HG02981 (cell line): ENCODE data around the gene CYP4A22.
"Not testable (repeated sequence)": the region's sequence is repeated elsewhere in the genome, so short reads cannot be mapped to it uniquely, and the experiment has no call there.

Source experiments
- ATAC-seq: cut with Tn5 transposase; IDR thresholded peaks from one replicate; pipeline ENCODE4 v1.9.1; 2021; ENCODE audit warnings: mild to moderate bottlenecking, moderate library complexity; ENCODE audit not compliant: unreplicated experiment

CYP4A22 gene, protein sequence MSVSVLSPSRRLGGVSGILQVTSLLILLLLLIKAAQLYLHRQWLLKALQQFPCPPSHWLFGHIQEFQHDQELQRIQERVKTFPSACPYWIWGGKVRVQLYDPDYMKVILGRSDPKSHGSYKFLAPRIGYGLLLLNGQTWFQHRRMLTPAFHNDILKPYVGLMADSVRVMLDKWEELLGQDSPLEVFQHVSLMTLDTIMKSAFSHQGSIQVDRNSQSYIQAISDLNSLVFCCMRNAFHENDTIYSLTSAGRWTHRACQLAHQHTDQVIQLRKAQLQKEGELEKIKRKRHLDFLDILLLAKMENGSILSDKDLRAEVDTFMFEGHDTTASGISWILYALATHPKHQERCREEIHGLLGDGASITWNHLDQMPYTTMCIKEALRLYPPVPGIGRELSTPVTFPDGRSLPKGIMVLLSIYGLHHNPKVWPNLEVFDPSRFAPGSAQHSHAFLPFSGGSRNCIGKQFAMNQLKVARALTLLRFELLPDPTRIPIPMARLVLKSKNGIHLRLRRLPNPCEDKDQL

DNA sequence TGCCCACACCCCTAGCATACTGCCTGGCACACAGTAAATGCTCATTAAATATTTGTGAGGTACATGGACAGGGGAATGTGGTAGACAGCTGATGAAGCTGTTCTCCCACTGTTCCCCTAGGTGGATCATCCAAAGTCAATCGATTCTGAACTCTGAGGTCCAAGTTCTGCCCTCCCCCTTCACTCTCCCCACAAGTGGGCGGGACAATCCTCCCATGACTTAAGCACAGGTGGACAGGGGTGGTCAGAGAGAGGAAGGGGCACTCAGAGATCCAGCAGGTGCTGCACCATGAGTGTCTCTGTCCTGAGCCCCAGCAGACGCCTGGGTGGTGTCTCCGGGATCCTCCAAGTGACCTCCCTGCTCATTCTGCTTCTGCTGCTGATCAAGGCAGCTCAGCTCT lies at the start of gene CYP4A22:
TSS of gene CYP4A22 (plus strand) at position 244 of the 400 bp plus-strand sequence. CDS start at position 289, 45 bp downstream.
- ATAC-seq = no peak

GRCh38 chr1:47089356-47089755 lies 47.9 kb upstream of the CYP4A22 start:
- ATAC-seq = not testable (repeated sequence)

GRCh38 chr1:47091476-47091875 lies 45.8 kb upstream of the CYP4A22 start:
- ATAC-seq = not testable (repeated sequence)

- no peak for ATAC-seq
Observed at GRCh38 chr1:47104816-47105215, 32.4 kb upstream of the CYP4A22 start.

GRCh38 chr1:47106792-47107191 lies 30.4 kb upstream of the CYP4A22 start:
- ATAC-seq = no peak

GRCh38 chr1:47107851-47108574 lies 29.2 kb upstream of the CYP4A22 start:
- ATAC-seq = not testable (repeated sequence)

DNA sequence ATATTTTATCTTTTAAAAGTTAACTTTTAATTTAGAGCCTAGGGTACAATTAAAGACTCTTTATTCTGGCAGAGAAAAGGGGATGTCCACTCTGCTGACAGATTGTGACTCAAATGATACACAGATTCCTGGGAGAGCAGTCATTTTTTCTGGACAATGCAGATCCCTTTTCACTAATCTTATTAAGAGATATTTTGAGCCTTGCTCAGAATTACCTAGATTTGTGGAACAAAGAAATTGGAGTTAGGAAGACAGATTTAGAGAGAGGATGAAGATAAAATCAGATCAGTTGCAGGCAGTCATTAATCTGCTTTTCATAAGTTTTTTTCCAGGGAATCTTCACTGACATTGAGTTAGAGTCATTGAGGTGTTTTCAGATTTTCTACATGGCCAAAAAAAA lies 27.8 kb upstream of the CYP4A22 start:
- not testable (repeated sequence) for ATAC-seq

DNA sequence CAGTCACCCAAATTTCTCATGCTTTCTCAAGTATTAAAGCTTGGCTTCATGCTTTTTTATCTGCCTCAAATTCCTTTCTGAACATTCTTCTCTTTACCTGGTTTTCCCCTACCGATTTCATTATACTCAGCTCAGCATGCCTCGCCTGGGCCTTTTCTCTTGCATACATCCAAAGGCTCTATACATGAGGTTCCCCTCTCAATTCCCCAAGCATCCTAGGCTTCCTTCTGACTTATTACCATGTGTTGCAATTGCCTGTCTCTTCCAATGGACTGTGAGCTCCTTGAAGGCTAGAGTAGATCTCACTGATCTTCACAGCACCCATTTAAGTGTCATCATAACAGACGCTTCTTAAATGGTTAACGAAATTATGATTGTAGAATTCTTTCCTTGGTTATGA lies 24.1 kb upstream of the CYP4A22 start:
- no peak for ATAC-seq

DNA sequence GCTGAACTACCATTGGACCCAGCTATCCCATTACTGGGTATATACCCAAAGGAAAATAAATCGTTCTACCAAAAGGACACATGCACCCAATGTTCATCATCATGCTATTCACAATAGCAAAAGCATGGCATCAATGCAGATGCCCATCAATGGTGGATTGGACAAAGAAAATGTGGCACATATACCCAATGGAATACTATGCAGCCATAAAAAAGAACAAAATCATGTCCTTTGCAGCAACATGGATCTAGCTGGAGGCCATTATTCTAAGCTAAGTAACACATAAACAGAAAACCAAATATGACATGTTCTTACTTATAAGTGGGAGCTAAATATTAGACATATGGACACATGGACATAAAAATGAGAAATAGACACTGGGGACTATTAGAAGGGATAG lies 16.2 kb upstream of the CYP4A22 start:
- ATAC-seq = not testable (repeated sequence)

GRCh38 chr1:47124834-47125233 lies 12.4 kb upstream of the CYP4A22 start:
- ATAC-seq = not testable (repeated sequence)

- not testable (repeated sequence) for ATAC-seq
Observed at GRCh38 chr1:47126997-47127396, 10.2 kb upstream of the CYP4A22 start.

DNA sequence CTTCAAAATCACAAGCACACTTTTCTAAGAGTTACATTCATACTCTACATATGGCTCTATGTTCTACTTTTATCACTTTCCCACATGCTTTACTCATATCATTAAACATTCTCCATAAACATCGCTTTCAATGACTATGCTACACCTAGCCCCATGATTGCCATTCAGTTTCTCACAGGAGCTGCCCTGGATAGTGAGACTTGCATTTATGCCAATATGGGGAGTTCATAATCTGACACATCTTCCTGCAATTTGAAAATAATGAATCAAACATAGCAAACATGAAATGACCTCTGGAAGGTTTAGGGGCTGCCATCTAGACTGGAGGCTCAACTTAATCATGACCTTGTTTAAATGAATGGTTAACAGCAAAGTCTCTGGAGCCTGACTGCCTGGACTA lies 9.0 kb upstream of the CYP4A22 start:
- no peak for ATAC-seq

- ATAC-seq = not testable (repeated sequence)
Observed at GRCh38 chr1:47128854-47129253, 8.4 kb upstream of the CYP4A22 start.

GRCh38 chr1:47129489-47130230 lies 7.6 kb upstream of the CYP4A22 start:
- ATAC-seq = not testable (repeated sequence)

GRCh38 chr1:47132665-47133064 lies 4.6 kb upstream of the CYP4A22 start:
- not testable (repeated sequence) for ATAC-seq

DNA sequence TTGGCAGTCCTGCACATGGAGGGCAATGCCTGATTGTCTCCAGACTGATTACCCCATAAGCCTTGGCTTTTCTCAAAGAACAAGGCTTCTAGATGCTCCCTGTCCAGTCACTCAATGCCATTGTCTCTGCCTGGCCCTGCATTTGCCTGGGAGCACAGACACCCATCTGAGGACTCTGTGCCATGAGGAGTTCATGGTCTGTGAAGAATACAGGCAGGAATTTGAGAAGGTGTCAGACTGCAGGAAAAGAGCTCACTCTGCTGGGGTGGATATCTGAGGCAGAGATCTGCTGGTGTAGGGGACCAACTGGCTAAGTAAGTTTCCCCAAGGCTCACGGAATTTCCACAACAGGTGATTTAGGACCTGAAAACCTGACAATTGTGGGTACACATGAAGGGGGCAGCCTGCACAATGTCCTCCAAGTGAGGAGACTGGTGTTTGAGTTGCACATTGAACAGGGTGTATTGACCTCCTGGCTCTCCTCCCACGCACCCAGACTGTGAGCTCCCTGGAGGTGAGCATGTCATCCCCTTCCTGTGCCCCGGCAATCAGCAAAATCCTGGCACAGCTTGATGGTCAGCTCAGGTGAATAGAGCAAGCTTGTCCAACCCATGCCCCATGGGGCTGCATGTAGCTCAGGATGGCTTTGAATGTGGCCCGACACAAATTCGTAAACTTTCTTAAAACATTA lies 829 bp downstream of the CYP4A22 start:
- no peak for ATAC-seq

- ATAC-seq = not testable (repeated sequence)
Observed at GRCh38 chr1:47140358-47140757, 3.1 kb downstream of the CYP4A22 start.

- ATAC-seq = not testable (repeated sequence)
Observed at GRCh38 chr1:47143654-47144053, 6.4 kb downstream of the CYP4A22 start.

DNA sequence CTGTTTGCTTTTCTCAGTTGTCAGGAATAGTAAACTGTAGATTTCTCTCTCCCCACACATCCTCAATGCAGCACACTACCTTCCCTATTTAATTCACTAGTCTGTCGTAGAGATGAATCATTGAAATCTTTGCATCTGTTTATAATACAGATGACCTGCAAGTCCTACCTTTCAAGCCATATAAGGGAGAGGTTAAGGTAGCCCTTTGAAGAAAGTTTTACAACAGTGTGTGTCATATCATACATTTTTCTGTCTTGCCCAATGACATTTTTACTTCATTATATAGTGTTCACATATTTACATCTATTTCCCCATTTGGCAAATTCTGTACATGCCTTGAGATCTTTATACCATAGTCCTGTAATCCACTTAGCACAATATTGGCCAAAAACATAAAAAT lies 9.3 kb downstream of the CYP4A22 start:
- not testable (repeated sequence) for ATAC-seq

- ATAC-seq = no peak
Observed at GRCh38 chr1:47147047-47147785, 10.0 kb downstream of the CYP4A22 start.
